Upper lobe of left lung (tissue), 4 donors: ENCODE results near the gene FNDC3B.
A peak's percentile ranks its signal among the peaks of the same experiment; 100 is the strongest.

Experiments used
- EP300 ChIP-seq, 4 donors: sonication (generic); formaldehyde crosslinking; IDR thresholded peaks; one replicate each; pipeline ENCODE4 v1.5.1; 2017; ENCODE audit warnings: antibody characterized with exemption in 4 of 4, control low read depth in 2 of 4
- POLR2A ChIP-seq, 4 donors: fragments of 450-650 bp; IDR thresholded peaks; one replicate each; pipeline ENCODE4 v1.5.1; 2016 to 2017; ENCODE audit warnings: antibody characterized with exemption in 4 of 4, mild to moderate bottlenecking in 2 of 4
- TF ChIP-seq, protein P1 (sequence below), 6 experiments: fragments of 450-650 bp in 4 of 6; fragments of 200-600 bp in 2 of 6; sonication (generic) in 2 of 6; IDR thresholded peaks; one replicate each; pipeline ENCODE4 v1.5.1; 2016 to 2019; ENCODE audit warnings: antibody characterized with exemption in 6 of 6

DNA sequence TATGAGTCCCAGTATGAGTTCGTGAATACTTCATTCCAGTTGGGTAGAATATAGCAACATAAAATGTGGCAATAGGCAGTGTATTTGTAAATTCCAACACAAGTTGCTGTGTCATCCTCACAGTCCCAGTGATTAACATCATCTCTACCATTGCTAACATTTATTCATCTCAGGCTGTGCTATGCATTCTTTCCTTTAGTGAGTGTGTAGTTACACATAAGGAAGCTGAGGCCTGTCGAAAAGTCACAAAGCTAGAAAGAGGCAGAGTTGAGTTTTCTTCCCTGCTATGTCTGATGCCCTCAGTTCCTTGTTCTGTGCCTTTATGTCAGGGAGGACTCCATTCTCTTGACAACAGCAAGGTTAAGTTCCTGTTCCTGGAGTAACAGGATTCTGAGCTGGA is 96.4 kb downstream of the FNDC3B start:
- TF ChIP-seq, protein P1, sequence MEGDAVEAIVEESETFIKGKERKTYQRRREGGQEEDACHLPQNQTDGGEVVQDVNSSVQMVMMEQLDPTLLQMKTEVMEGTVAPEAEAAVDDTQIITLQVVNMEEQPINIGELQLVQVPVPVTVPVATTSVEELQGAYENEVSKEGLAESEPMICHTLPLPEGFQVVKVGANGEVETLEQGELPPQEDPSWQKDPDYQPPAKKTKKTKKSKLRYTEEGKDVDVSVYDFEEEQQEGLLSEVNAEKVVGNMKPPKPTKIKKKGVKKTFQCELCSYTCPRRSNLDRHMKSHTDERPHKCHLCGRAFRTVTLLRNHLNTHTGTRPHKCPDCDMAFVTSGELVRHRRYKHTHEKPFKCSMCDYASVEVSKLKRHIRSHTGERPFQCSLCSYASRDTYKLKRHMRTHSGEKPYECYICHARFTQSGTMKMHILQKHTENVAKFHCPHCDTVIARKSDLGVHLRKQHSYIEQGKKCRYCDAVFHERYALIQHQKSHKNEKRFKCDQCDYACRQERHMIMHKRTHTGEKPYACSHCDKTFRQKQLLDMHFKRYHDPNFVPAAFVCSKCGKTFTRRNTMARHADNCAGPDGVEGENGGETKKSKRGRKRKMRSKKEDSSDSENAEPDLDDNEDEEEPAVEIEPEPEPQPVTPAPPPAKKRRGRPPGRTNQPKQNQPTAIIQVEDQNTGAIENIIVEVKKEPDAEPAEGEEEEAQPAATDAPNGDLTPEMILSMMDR (IDR thresholded peaks at IDR 0.05) = no peak
- TF ChIP-seq EP300 (IDR thresholded peaks at IDR 0.05) (no peak), POLR2A (IDR thresholded peaks at IDR 0.05) (peak in 1 of 4 donors; percentile 26)
